Mesendoderm (in vitro differentiated cells): ENCODE measurements around the gene RHBDL3.

Experiments
- DNase-seq: peaks from one replicate; pipeline ENCODE4 v3.0.0; 2013
- H2AK5ac ChIP-seq: 2 replicates; pipeline ENCODE4 v1.6.1; 2013; ENCODE audit warnings: low read length, inconsistent platforms
- H2BK120ac ChIP-seq: 2 replicates; pipeline ENCODE4 v1.6.1; 2013; ENCODE audit warnings: low read depth, mild to moderate bottlenecking, low read length, moderate library complexity, mixed read lengths
- H2BK15ac ChIP-seq: replicated peaks from 2 replicates; pipeline ENCODE4 v1.6.1; 2013; ENCODE audit warnings: low read depth, mild to moderate bottlenecking, moderate library complexity
- H2BK5ac ChIP-seq: 2 replicates; pipeline ENCODE4 v1.6.1; 2013; ENCODE audit warnings: low read length, inconsistent platforms
- H3K18ac ChIP-seq: 2 replicates; pipeline ENCODE4 v1.6.1; 2013; ENCODE audit warnings: mild to moderate bottlenecking, low read length, mixed read lengths
- H3K23ac ChIP-seq: one replicate; pipeline ENCODE4 v1.6.1; 2013; ENCODE audit warnings: low read length
- H3K27ac ChIP-seq: 2 replicates; pipeline ENCODE4 v1.5.1; 2013; ENCODE audit warnings: low read depth, mild to moderate bottlenecking, inconsistent platforms, low read length, moderate library complexity
- H3K27me3 ChIP-seq: 2 replicates; pipeline ENCODE4 v1.6.1; 2013; ENCODE audit warnings: low read length, control low read depth, mild to moderate bottlenecking, inconsistent platforms; ENCODE audit not compliant: insufficient read depth, poor library complexity
- H3K36me3 ChIP-seq: 2 replicates; pipeline ENCODE4 v1.6.1; 2013; ENCODE audit warnings: low read length, inconsistent platforms; ENCODE audit not compliant: control insufficient read depth, insufficient read depth
- H3K4ac ChIP-seq: one replicate; pipeline ENCODE4 v1.6.1; 2013; ENCODE audit warnings: low read depth, mild to moderate bottlenecking, low read length, moderate library complexity
- H3K4me1 ChIP-seq: 2 replicates; pipeline ENCODE4 v1.6.1; 2013; ENCODE audit warnings: low read depth, low read length, inconsistent platforms; ENCODE audit not compliant: control insufficient read depth
- H3K4me2 ChIP-seq: 2 replicates; pipeline ENCODE4 v1.6.1; 2013; ENCODE audit warnings: low read length
- H3K4me3 ChIP-seq: 2 replicates; pipeline ENCODE4 v1.5.1; 2013; ENCODE audit warnings: mild to moderate bottlenecking, low read length
- H3K56ac ChIP-seq: one replicate; pipeline ENCODE4 v1.6.1; 2013; ENCODE audit warnings: low read length
- H3K79me1 ChIP-seq: 2 replicates; pipeline ENCODE4 v1.6.1; 2013; ENCODE audit warnings: low read length, inconsistent platforms
- H3K79me2 ChIP-seq: 2 replicates; pipeline ENCODE4 v1.6.1; 2013; ENCODE audit warnings: mild to moderate bottlenecking, low read length; ENCODE audit not compliant: control insufficient read depth, insufficient read depth
- H3K9ac ChIP-seq: 2 replicates; pipeline ENCODE4 v1.6.1; 2013; ENCODE audit warnings: low read length, inconsistent platforms
- H4K5ac ChIP-seq: one replicate; pipeline ENCODE4 v1.6.1; 2013; ENCODE audit warnings: low read length
- H4K8ac ChIP-seq: one replicate; pipeline ENCODE4 v1.6.1; 2013; ENCODE audit warnings: low read depth, mild to moderate bottlenecking, control low read depth, low read length, moderate library complexity
- WGBS: extraction: QIAGEN DNeasy Blood & Tissue Kit; methylation state at CpG from one replicate; pipeline ENCODE4 v1.1.7; 2013; ENCODE audit warnings: low lambda C conversion rate, missing lambda C conversion rate; ENCODE audit not compliant: insufficient coverage; ENCODE audit errors: extremely low coverage; 5-methylcytosine and 5-hydroxymethylcytosine counted together

Gene RHBDL3

GRCh38 chr17:32292094-32292493 is 26.5 kb downstream of the RHBDL3 start:
- H3K79me1 ChIP-seq, result no peaks in the 10 kb centered on the region
- no peak overlapping the region for H2AK5ac ChIP-seq
- no peak overlapping the region for H4K8ac ChIP-seq
- H3K4me3 ChIP-seq, result no peak overlapping the region
- H3K27me3 ChIP-seq, result no peaks in the 10 kb centered on the region
- H3K18ac ChIP-seq, result no peak overlapping the region
- peaks cover 9% of the 10 kb centered on the region for H3K4me1 ChIP-seq
- H3K4me2 ChIP-seq, result no peak overlapping the region
- H3K9ac ChIP-seq, result no peak overlapping the region
- WGBS, result no CpG with 5 or more reads among the region's 4 CpGs
- no peaks in the 10 kb centered on the region for H3K36me3 ChIP-seq
- no peak overlapping the region for H3K23ac ChIP-seq
- no peak overlapping the region for H3K27ac ChIP-seq
- H2BK15ac ChIP-seq, result no peak overlapping the region
- no peak overlapping the region for H2BK120ac ChIP-seq
- no peaks in the 10 kb centered on the region for H3K79me2 ChIP-seq
- no peak overlapping the region for H2BK5ac ChIP-seq
- no peak for DNase-seq
- no peak overlapping the region for H3K56ac ChIP-seq
- no peak overlapping the region for H3K4ac ChIP-seq
- no peak overlapping the region for H4K5ac ChIP-seq

GRCh38 chr17:32297424-32297823 is 31.8 kb downstream of the RHBDL3 start:
- Histone ChIP-seq H4K5ac (no peak overlapping the region), H3K4ac (no peak overlapping the region), H3K4me1 (no peaks in the 10 kb centered on the region), H3K36me3 (no peaks in the 10 kb centered on the region), H3K27me3 (no peaks in the 10 kb centered on the region), H3K79me2 (no peaks in the 10 kb centered on the region), H3K9ac (no peak overlapping the region), H3K23ac (no peak overlapping the region), H3K56ac (no peak overlapping the region), H2BK5ac (no peak overlapping the region), H3K18ac (no peak overlapping the region), H2BK120ac (no peak overlapping the region), H3K27ac (no peak overlapping the region), H2BK15ac (no peak overlapping the region), H3K4me3 (no peak overlapping the region), H3K4me2 (no peak overlapping the region), H3K79me1 (no peaks in the 10 kb centered on the region), H2AK5ac (no peak overlapping the region), H4K8ac (no peak overlapping the region)
- DNase-seq, result no peak
- WGBS, result no CpG with 5 or more reads among the region's 2 CpGs

GRCh38 chr17:32297860-32298259 is 32.2 kb downstream of the RHBDL3 start:
- Histone ChIP-seq H3K27ac (no peak overlapping the region), H2BK15ac (no peak overlapping the region), H3K4me3 (no peak overlapping the region), H3K4me2 (no peak overlapping the region), H3K27me3 (no peaks in the 10 kb centered on the region), H2AK5ac (no peak overlapping the region), H4K8ac (no peak overlapping the region), H3K4me1 (no peaks in the 10 kb centered on the region), H3K9ac (no peak overlapping the region), H3K36me3 (no peaks in the 10 kb centered on the region), H3K56ac (no peak overlapping the region), H3K79me2 (no peaks in the 10 kb centered on the region), H4K5ac (no peak overlapping the region), H3K23ac (no peak overlapping the region), H2BK120ac (no peak overlapping the region), H2BK5ac (no peak overlapping the region), H3K4ac (no peak overlapping the region), H3K79me1 (no peaks in the 10 kb centered on the region), H3K18ac (no peak overlapping the region)
- no CpG with 5 or more reads among the region's 6 CpGs for WGBS
- DNase-seq, result no peak

- peak; percentile 42 for DNase-seq
- Histone ChIP-seq H3K9ac (no peak overlapping the region), H3K4me2 (no peak overlapping the region), H3K27ac (no peak overlapping the region), H2BK15ac (no peak overlapping the region), H2AK5ac (no peak overlapping the region), H3K56ac (no peak overlapping the region), H3K36me3 (no peaks in the 10 kb centered on the region), H3K79me1 (no peaks in the 10 kb centered on the region), H2BK120ac (no peak overlapping the region), H3K4me1 (peaks cover 2% of the 10 kb centered on the region), H3K27me3 (no peaks in the 10 kb centered on the region), H4K5ac (no peak overlapping the region), H2BK5ac (no peak overlapping the region), H3K4ac (no peak overlapping the region), H3K79me2 (no peaks in the 10 kb centered on the region), H4K8ac (no peak overlapping the region), H3K23ac (no peak overlapping the region), H3K4me3 (no peak overlapping the region), H3K18ac (no peak overlapping the region)
- WGBS, result no CpG with 5 or more reads among the region's 6 CpGs
These were observed 32.7 kb downstream of the RHBDL3 start for GRCh38 chr17:32298298-32298697.

GRCh38 chr17:32298721-32299579 is 33.3 kb downstream of the RHBDL3 start:
- Histone ChIP-seq H3K23ac (no peak overlapping the region), H2BK15ac (no peak overlapping the region), H3K56ac (peak overlapping the region; percentile 42), H3K4ac (no peak overlapping the region), H3K4me3 (no peak overlapping the region), H2BK120ac (no peak overlapping the region), H3K27me3 (no peaks in the 10 kb centered on the region), H3K79me2 (no peaks in the 10 kb centered on the region), H3K79me1 (no peaks in the 10 kb centered on the region), H3K36me3 (no peaks in the 10 kb centered on the region), H4K5ac (no peak overlapping the region), H3K9ac (no peak overlapping the region), H3K4me1 (peaks cover 9% of the 10 kb centered on the region), H3K18ac (no peak overlapping the region), H2BK5ac (no peak overlapping the region), H4K8ac (no peak overlapping the region), H2AK5ac (no peak overlapping the region), H3K27ac (no peak overlapping the region), H3K4me2 (no peak overlapping the region)
- DNase-seq, result no peak
- no CpG with 5 or more reads among the region's 13 CpGs for WGBS
